BLaER1 treated with 17β-estradiol and CSF1 and Interleukin-3, amounts not matched to agents 10 nM and 100 nM (cell line): ENCODE measurements around the gene GABBR2.

Source experiments
- H3K27ac ChIP-seq, 11 experiments: shearing (Covaris generic); formaldehyde crosslinking; 2 replicates each; pipeline ENCODE4 v1.8.1; 2022
- H3K27me3 ChIP-seq, 11 experiments: shearing (Covaris generic); formaldehyde crosslinking; 2 replicates each; pipeline ENCODE4 v1.8.1; 2022
- H3K36me3 ChIP-seq, 11 experiments: shearing (Covaris generic); formaldehyde crosslinking; 2 replicates each; pipeline ENCODE4 v1.8.1; 2022
- H3K4me1 ChIP-seq, 10 experiments: shearing (Covaris generic); formaldehyde crosslinking; 2 replicates each; pipeline ENCODE4 v1.8.1; 2022
- H3K4me2 ChIP-seq, 11 experiments: shearing (Covaris generic); formaldehyde crosslinking; 2 replicates each; pipeline ENCODE4 v1.8.1; 2022
- H3K4me3 ChIP-seq, 10 experiments: shearing (Covaris generic); formaldehyde crosslinking; 2 replicates each; pipeline ENCODE4 v1.8.1; 2022
- H3K9ac ChIP-seq, 11 experiments: shearing (Covaris generic); formaldehyde crosslinking; 2 replicates each; pipeline ENCODE4 v1.8.1; 2022
- H3K9me3 ChIP-seq, 11 experiments: shearing (Covaris generic); formaldehyde crosslinking; replicated peaks in 1 of 11; 2 replicates each; pipeline ENCODE4 v1.8.1; 2022
- H4K20me1 ChIP-seq, 11 experiments: shearing (Covaris generic); formaldehyde crosslinking; 2 replicates each; pipeline ENCODE4 v1.8.1; 2022
- Cebpa-rat ChIP-seq, 11 experiments: shearing (Covaris generic); IDR thresholded peaks; 2 replicates each; pipeline ENCODE4 v1.8.1; 2022

The GABBR2 gene

DNA sequence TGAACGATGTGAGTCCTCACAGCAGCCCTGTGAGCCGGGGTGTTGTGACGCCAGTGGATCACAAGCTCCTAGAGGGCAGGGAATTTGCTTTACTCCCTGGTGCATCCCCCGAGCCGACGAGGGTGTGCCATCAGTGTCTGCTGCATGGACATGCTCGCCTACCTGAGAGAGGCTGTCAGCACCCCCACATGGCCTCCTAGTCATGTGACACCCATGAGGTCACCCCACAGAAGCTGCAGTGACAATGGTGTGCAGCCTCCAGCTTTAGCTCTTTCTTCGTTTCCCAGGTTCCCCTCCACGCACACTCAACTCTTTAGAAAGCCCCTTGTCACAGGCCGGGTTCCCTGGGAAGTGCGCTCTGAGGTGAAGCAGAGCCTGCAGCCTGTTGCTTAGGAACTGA, 19.8 kb upstream of the GABBR2 start:
- Histone ChIP-seq H3K27ac (no peak overlapping the region), H3K36me3 (peaks cover 0 to 5% (median 0%) of the 10 kb centered on the region in 11 experiments; a peak in 6 of 22 replicates), H4K20me1 (no peaks in the 10 kb centered on the region; a peak in 1 of 22 replicates), H3K4me3 (no peak overlapping the region), H3K9ac (no peak overlapping the region), H3K4me1 (peaks cover 24 to 100% (median 86%) of the 10 kb centered on the region in 10 experiments), H3K4me2 (peak overlapping the region in 6 of 11 experiments; percentile 16 to 86 (median 78); a peak in 8 of 22 replicates), H3K27me3 (no peaks in the 10 kb centered on the region), H3K9me3 (peaks cover 0 to 8% (median 1%) of the 10 kb centered on the region in 11 experiments; a peak in 5 of 22 replicates)
- TF ChIP-seq Cebpa-rat (IDR thresholded peaks at IDR 0.05) = no peak

DNA sequence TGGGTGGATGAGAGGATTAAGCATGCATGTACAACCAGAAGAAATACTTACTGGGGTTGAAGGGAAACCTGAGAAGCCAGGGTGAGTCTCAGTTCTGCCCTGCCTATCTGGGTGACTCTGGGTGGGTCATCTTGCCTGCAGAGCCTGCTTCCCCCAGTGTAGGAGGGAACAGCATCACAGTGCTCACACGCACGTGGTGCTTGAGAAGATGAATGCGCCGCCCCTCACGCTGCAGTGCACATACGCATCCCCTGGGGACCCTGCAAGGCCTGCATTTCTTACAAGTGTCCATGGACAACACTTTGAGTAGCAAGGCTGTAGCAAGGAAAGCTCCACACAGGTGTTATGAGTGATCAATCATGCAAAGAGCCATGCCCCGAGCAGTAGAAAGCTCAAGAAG, 18.7 kb upstream of the GABBR2 start:
- H3K9ac ChIP-seq = no peak overlapping the region
- H3K27ac ChIP-seq = peak overlapping the region in 3 of 11 experiments; percentile 11 to 38 (median 26); a peak in 3 of 22 replicates
- no peak overlapping the region for H3K4me3 ChIP-seq
- peak overlapping the region; percentile 71 to 89 (median 80); a peak in 17 of 22 replicates for H3K4me2 ChIP-seq
- TF ChIP-seq Cebpa-rat (IDR thresholded peaks at IDR 0.05) = no peak
- H3K27me3 ChIP-seq = no peaks in the 10 kb centered on the region
- H3K9me3 ChIP-seq = peaks cover 0 to 12% (median 3%) of the 10 kb centered on the region in 11 experiments; a peak in 5 of 22 replicates
- H4K20me1 ChIP-seq = no peaks in the 10 kb centered on the region
- peaks cover 24 to 100% (median 81%) of the 10 kb centered on the region in 10 experiments for H3K4me1 ChIP-seq
- H3K36me3 ChIP-seq = no peaks in the 10 kb centered on the region

DNA sequence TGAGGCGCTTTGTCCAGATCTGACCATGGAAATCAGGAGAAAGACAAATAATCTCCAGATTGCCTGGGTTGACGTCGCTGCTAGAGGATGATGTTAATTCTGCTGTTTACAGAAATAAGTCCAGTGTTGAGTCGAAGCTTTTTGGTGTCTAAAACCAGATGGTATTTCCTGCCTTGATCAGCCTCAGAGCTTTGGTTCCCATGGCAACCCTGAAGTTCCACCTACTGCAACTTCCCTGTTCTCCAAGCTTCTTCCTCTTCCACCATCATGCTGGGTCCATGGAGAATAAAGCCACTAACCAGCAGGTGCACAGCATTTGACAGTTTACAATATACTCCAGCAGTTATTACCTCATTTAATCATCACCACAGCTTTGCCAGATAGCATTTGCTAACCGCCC, 18.0 kb upstream of the GABBR2 start:
- Histone ChIP-seq H3K27ac (peak overlapping the region in 10 of 11 experiments; percentile 37 to 71 (median 54); a peak in 15 of 22 replicates), H3K9ac (peak overlapping the region in 6 of 11 experiments; percentile 22 to 58 (median 35); a peak in 8 of 22 replicates), H3K9me3 (peaks cover 0 to 12% (median 3%) of the 10 kb centered on the region in 11 experiments; a peak in 5 of 22 replicates), H3K4me3 (peak overlapping the region in 2 of 10 experiments; percentile 0 to 6; a peak in 4 of 20 replicates), H3K4me1 (peaks cover 21 to 95% (median 75%) of the 10 kb centered on the region in 10 experiments), H3K4me2 (peak overlapping the region; percentile 71 to 89 (median 80)), H4K20me1 (no peaks in the 10 kb centered on the region), H3K27me3 (no peaks in the 10 kb centered on the region), H3K36me3 (no peaks in the 10 kb centered on the region)
- TF ChIP-seq Cebpa-rat (IDR thresholded peaks at IDR 0.05) = no peak

- TF ChIP-seq Cebpa-rat (IDR thresholded peaks at IDR 0.05) = no peak
- H3K27ac ChIP-seq = peak overlapping the region in 4 of 11 experiments; percentile 65 to 71 (median 71); a peak in 5 of 22 replicates
- peaks cover 0 to 12% (median 3%) of the 10 kb centered on the region in 11 experiments; a peak in 5 of 22 replicates for H3K9me3 ChIP-seq
- peak overlapping the region in 8 of 11 experiments; percentile 71 to 89 (median 80); a peak in 16 of 22 replicates for H3K4me2 ChIP-seq
- H3K27me3 ChIP-seq = no peaks in the 10 kb centered on the region
- peaks cover 21 to 78% (median 57%) of the 10 kb centered on the region in 10 experiments for H3K4me1 ChIP-seq
- H4K20me1 ChIP-seq = no peaks in the 10 kb centered on the region
- H3K36me3 ChIP-seq = no peaks in the 10 kb centered on the region
- no peak overlapping the region for H3K4me3 ChIP-seq
- peak overlapping the region in 2 of 11 experiments; percentile 38 to 52; a peak in 3 of 22 replicates for H3K9ac ChIP-seq
Measured at GRCh38 chr9:98724810-98725530, 16.2 kb upstream of the GABBR2 start.

- Histone ChIP-seq H3K36me3 (no peaks in the 10 kb centered on the region), H3K4me2 (peak overlapping the region in 1 of 11 experiments; percentile 71; a peak in 1 of 22 replicates), H3K27ac (no peak overlapping the region), H3K4me3 (no peak overlapping the region), H4K20me1 (no peaks in the 10 kb centered on the region), H3K4me1 (peaks cover 13 to 44% (median 27%) of the 10 kb centered on the region in 10 experiments), H3K9ac (no peak overlapping the region), H3K9me3 (peaks cover 0 to 12% (median 3%) of the 10 kb centered on the region in 11 experiments; a peak in 6 of 22 replicates), H3K27me3 (no peaks in the 10 kb centered on the region)
- TF ChIP-seq Cebpa-rat (IDR thresholded peaks at IDR 0.05) = no peak
Measured at GRCh38 chr9:98721643-98722042, 12.9 kb upstream of the GABBR2 start.

GRCh38 chr9:98720402-98720801, 11.7 kb upstream of the GABBR2 start:
- Histone ChIP-seq H3K4me1 (peaks cover under 1 to 32% (median 15%) of the 10 kb centered on the region in 10 experiments; a peak in 16 of 20 replicates), H3K9me3 (peaks cover 0 to 12% (median 3%) of the 10 kb centered on the region in 11 experiments; a peak in 6 of 22 replicates), H3K4me2 (no peak overlapping the region), H3K9ac (no peak overlapping the region), H3K27me3 (no peaks in the 10 kb centered on the region), H3K27ac (no peak overlapping the region), H4K20me1 (no peaks in the 10 kb centered on the region), H3K36me3 (no peaks in the 10 kb centered on the region), H3K4me3 (no peak overlapping the region)
- TF ChIP-seq Cebpa-rat (IDR thresholded peaks at IDR 0.05) = no peak

- H4K20me1 ChIP-seq = no peaks in the 10 kb centered on the region
- H3K36me3 ChIP-seq = no peaks in the 10 kb centered on the region
- H3K27ac ChIP-seq = no peak overlapping the region
- H3K4me2 ChIP-seq = no peak overlapping the region
- no peak overlapping the region for H3K9ac ChIP-seq
- H3K9me3 ChIP-seq = peaks cover 0 to 10% (median 1%) of the 10 kb centered on the region in 11 experiments; a peak in 6 of 22 replicates
- TF ChIP-seq Cebpa-rat (IDR thresholded peaks at IDR 0.05) = 0 out of 22 replicates have a peak, but pooled peaks of 1 of the 11 experiments have one; percentile 5
- peaks cover 0 to 19% (median 7%) of the 10 kb centered on the region in 10 experiments; a peak in 10 of 20 replicates for H3K4me1 ChIP-seq
- no peak overlapping the region for H3K4me3 ChIP-seq
- H3K27me3 ChIP-seq = no peaks in the 10 kb centered on the region
Measured at GRCh38 chr9:98719055-98719454, 10.3 kb upstream of the GABBR2 start.

GRCh38 chr9:98714833-98715232, 6.1 kb upstream of the GABBR2 start:
- no peaks in the 10 kb centered on the region for H3K36me3 ChIP-seq
- H3K4me3 ChIP-seq = no peak overlapping the region
- H3K9ac ChIP-seq = no peak overlapping the region
- peaks cover 0 to 5% (median 0%) of the 10 kb centered on the region in 11 experiments; a peak in 1 of 22 replicates for H4K20me1 ChIP-seq
- TF ChIP-seq Cebpa-rat (IDR thresholded peaks at IDR 0.05) = no peak
- peaks cover 9 to 23% (median 14%) of the 10 kb centered on the region in 11 experiments for H3K27me3 ChIP-seq
- no peak overlapping the region for H3K27ac ChIP-seq
- no peaks in the 10 kb centered on the region for H3K4me1 ChIP-seq
- no peak overlapping the region for H3K4me2 ChIP-seq
- peaks cover 0 to under 1% (median 0%) of the 10 kb centered on the region in 11 experiments; a peak in 1 of 22 replicates for H3K9me3 ChIP-seq

DNA sequence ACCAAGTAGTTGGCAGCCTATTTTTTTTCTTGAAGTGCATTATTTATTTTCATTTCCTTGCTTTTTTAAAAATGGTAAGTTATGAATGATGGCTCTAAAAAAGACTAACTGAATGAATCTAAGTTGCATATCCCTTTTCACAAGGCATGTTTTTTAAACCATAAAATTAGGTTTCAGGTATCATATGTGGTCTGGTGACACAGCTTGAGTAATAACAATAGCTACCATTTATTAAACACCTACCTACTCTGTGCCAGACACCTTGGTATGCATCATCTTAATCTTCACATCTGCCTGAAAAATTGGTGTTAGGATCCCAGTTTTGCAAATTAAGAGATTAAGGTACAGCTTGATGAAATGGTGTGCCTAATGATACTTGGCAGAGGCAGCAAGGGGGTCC, 4.3 kb upstream of the GABBR2 start:
- TF ChIP-seq Cebpa-rat (IDR thresholded peaks at IDR 0.05) = no peak
- Histone ChIP-seq H3K9me3 (peaks cover 0 to 6% (median 0%) of the 10 kb centered on the region in 11 experiments; a peak in 1 of 22 replicates), H4K20me1 (peaks cover 0 to 19% (median under 1%) of the 10 kb centered on the region in 11 experiments; a peak in 6 of 22 replicates), H3K4me2 (no peak overlapping the region), H3K9ac (no peak overlapping the region), H3K27me3 (peaks cover 27 to 42% (median 33%) of the 10 kb centered on the region in 11 experiments), H3K4me3 (no peak overlapping the region), H3K4me1 (peaks cover 0 to 16% (median 4%) of the 10 kb centered on the region in 10 experiments; a peak in 14 of 20 replicates), H3K27ac (no peak overlapping the region), H3K36me3 (no peaks in the 10 kb centered on the region)
